Measurements from ENCODE around the gene RBM17. TPM values are rescaled to one million over a fixed set of nuclear protein-coding genes. Genes with fewer than 3 reads are reported as not detected.

The RBM17 gene
- total and polyA plus RNA-seq, 8 donors = 41.4 to 168 (median 84.7) TPM

DNA sequence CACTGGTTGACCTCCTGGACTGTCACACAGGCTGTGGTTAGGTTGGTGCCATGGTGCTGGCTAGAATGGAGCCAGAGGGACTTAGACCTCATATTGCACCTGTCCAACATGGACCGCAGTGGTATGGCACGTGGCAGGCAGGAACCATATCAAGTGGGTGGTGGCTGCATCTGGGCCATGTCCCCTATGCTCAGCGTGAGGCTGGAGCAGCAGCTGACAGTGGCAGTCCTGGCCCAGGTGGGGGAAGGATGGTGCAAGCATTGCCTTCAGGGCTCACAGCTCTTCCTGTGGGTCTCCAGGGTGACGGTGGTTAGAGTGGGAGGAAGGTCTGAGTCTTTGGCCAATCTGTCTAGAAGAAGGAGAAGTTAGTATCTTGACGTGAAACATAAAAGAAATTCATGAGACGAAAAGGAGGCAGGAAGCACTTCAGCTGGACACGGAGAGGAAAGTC is 59.4 kb downstream of the RBM17 start:
- intact Hi-C loops (cut with DNase I; ENCODE audit: low total_unique reads) = no loop called here
- no peaks in the 10 kb centered on the region for H3K9me3 ChIP-seq
- 70 to 84% (median 80%) methylated on average over 6 to 7 of the region's 7 CpGs for WGBS, 5 donors
- no peaks in the 10 kb centered on the region for H3K27me3 ChIP-seq
- peaks cover 0 to 5% (median 2%) of the 10 kb centered on the region in 4 donors for H3K36me3 ChIP-seq
- TF ChIP-seq EP300 (IDR thresholded peaks at IDR 0.05) = no peak
- no peak for TF ChIP-seq POLR2AphosphoS5 (IDR thresholded peaks at IDR 0.05)
- TF ChIP-seq CTCF (IDR thresholded peaks at IDR 0.05) = no peak
- no peak for TF ChIP-seq POLR2A (IDR thresholded peaks at IDR 0.05)
- peaks cover 21 to 67% (median 36%) of the 10 kb centered on the region in 4 donors for H3K4me1 ChIP-seq
- no peak overlapping the region for H3K4me3 ChIP-seq
- peak overlapping the region in 2 of 5 donors; percentile 35 to 37 for H3K27ac ChIP-seq
- DNase-seq = no peak

DNA sequence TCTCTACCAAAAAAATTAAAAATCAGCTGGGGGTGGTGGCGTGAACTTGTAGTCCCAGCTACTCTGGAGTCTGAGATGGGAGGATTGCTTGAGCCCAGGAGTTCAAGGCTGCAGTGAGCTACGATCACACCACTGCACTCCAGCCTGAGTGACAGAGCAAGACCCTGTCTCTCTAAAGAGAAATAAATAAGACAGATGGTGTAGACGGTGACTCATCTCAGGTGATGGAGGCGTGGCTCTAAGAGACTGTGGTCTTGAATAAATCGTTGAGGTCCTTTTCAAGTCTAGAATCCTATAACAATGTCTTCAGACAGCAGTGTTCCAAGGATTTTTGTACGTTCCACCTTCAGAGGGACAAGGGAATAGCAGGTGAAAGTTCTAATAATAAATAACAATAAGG is 60.1 kb downstream of the RBM17 start:
- Histone ChIP-seq H3K27ac (peak overlapping the region in 2 of 5 donors; percentile 35 to 37), H3K9me3 (no peaks in the 10 kb centered on the region), H3K27me3 (no peaks in the 10 kb centered on the region), H3K36me3 (peaks cover 0 to 5% (median 2%) of the 10 kb centered on the region in 4 donors), H3K4me1 (peaks cover 21 to 64% (median 34%) of the 10 kb centered on the region in 4 donors), H3K4me3 (no peak overlapping the region)
- TF ChIP-seq CTCF (IDR thresholded peaks at IDR 0.05) (no peak), POLR2A (IDR thresholded peaks at IDR 0.05) (no peak), EP300 (IDR thresholded peaks at IDR 0.05) (no peak), POLR2AphosphoS5 (IDR thresholded peaks at IDR 0.05) (no peak)
- no peak for DNase-seq
- 82 to 86% (median 86%) methylated on average over 6 of the region's 6 CpGs for WGBS, 5 donors
- intact Hi-C loops (cut with DNase I; ENCODE audit: low total_unique reads) = no loop called here

DNA sequence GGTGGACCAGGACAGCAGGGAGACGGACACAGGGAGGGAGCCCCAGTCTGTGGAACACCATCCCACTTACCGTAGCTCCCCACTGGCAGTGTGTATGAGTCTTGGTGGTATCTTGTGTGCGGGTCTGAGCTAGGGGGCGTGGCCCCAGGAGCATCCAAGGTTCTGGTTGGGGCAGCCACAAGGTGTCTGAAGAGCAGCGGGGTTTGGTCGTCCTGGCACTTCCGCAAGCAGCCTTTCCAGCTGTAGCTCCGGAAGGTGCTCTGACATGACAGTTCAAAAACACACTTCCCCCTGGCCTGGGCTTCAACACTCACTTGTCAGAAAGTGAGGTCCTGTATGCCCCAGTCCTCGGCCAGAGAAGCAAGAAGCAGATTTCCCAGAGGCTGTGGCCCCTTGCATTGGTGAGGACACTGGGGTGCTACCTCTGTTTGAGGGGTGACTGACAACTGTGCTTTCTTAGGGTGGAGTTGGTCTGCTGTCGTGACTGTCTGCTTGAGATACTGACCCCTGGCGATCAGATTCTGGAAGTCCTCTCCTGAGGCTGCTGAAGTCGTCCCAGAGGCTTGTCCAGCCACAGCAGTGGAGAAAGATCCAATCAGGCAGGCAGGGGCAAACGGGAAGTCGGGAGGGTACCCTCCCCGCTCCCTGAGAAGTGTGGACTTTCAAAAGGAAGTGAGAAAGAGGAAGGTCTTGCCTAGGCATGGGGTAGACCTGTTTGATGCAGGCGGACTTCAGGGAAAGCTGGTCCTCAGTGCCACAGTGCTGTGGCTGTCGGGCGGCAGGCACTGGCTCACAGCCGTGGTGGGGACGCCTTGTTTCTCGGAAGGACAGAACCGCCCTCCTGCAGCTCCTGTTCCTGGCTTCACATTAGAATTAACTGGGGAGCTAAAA is 62.5 kb downstream of the RBM17 start:
- H3K9me3 ChIP-seq = no peaks in the 10 kb centered on the region
- DNase-seq = peak; percentile 54 to 83
- H3K4me1 ChIP-seq = peaks cover 9 to 50% (median 18%) of the 10 kb centered on the region in 4 donors
- peaks cover 0 to 5% (median 2%) of the 10 kb centered on the region in 4 donors for H3K36me3 ChIP-seq
- intact Hi-C loops (cut with DNase I; ENCODE audit: low total_unique reads) = no loop called here
- H3K27me3 ChIP-seq = no peaks in the 10 kb centered on the region
- H3K4me3 ChIP-seq = no peak overlapping the region
- TF ChIP-seq POLR2AphosphoS5 (IDR thresholded peaks at IDR 0.05) (no peak), CTCF (IDR thresholded peaks at IDR 0.05) (peak in 4 of 7 experiments; percentile 23 to 50 (median 28))
- H3K27ac ChIP-seq = peak overlapping the region in 4 of 5 donors; percentile 30 to 79 (median 63)
- WGBS, 5 donors = 43 to 50% (median 46%) methylated on average over 21 to 22 of the region's 22 CpGs

DNA sequence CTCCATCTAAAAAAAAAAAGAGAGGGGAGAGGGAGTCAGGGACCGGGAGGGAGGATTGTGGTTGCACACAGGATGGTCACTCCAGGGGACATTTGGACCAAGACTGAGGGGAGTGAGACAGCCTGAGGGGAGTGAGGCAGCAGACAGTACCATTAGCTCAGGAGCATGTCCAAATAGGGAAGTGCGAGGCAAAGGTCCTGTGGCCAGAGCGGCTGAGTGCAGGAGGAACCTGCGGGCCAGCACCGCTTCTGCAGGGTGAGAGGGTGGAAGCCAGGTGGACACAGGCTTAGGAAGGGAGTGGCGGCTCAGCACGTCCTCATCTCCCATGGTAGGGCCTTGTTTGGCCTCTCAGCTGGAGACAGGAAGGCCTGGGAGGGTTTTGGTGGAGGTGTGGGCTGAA is 65.0 kb downstream of the RBM17 start:
- Histone ChIP-seq H3K9me3 (no peaks in the 10 kb centered on the region), H3K36me3 (no peaks in the 10 kb centered on the region), H3K27me3 (no peaks in the 10 kb centered on the region), H3K4me1 (peaks cover 8 to 25% (median 12%) of the 10 kb centered on the region in 4 donors), H3K4me3 (no peak overlapping the region), H3K27ac (no peak overlapping the region)
- no peak for DNase-seq
- WGBS, 5 donors = 79 to 91% (median 88%) methylated on average over 7 of the region's 7 CpGs
- TF ChIP-seq POLR2AphosphoS5 (IDR thresholded peaks at IDR 0.05) (no peak), POLR2A (IDR thresholded peaks at IDR 0.05) (no peak), CTCF (IDR thresholded peaks at IDR 0.05) (no peak), EP300 (IDR thresholded peaks at IDR 0.05) (no peak)
- intact Hi-C loops (cut with DNase I; ENCODE audit: low total_unique reads) = no loop called here
